Measurements from ENCODE around the gene CAD. TPM values are rescaled to one million over a fixed set of nuclear protein-coding genes. Genes with fewer than 3 reads are reported as not detected.

The CAD gene
- total RNA-seq, 2 experiments from 2014 or later = 99.7 to 102 TPM

GRCh38 chr2:27203741-27204140 lies 13.4 kb upstream of the CAD start:
- no peaks in the 10 kb centered on the region for H3K27me3 Mint-ChIP-seq
- POLR2A ChIA-PET = no interaction called here
- no peak for DNase-seq
- H3K4me1 Mint-ChIP-seq (ENCODE audit: low read depth) = peaks cover 10% of the 10 kb centered on the region
- intact Hi-C loops (cut with micrococcal nuclease) = no loop called here
- H3K36me3 Mint-ChIP-seq = peaks cover 39% of the 10 kb centered on the region
- H3K4me3 Mint-ChIP-seq = no peak overlapping the region
- CTCF ChIA-PET = interaction anchor here (0.6 to 1.2 kb wide), 2 partner anchors 34 to 89 kb away, joined by 3 read pairs; no protein-coding TSS in a partner anchor
- H3K9me3 Mint-ChIP-seq = no peaks in the 10 kb centered on the region
- H3K27ac Mint-ChIP-seq = no peak overlapping the region

GRCh38 chr2:27204566-27204965 lies 12.6 kb upstream of the CAD start:
- Mint-ChIP-seq H3K4me3 (no peak overlapping the region), H3K9me3 (no peaks in the 10 kb centered on the region), H3K4me1 (ENCODE audit: low read depth) (peaks cover 17% of the 10 kb centered on the region), H3K36me3 (peaks cover 42% of the 10 kb centered on the region), H3K27me3 (no peaks in the 10 kb centered on the region), H3K27ac (no peak overlapping the region)
- POLR2A ChIA-PET = no interaction called here
- CTCF ChIA-PET = interaction anchor here (1.2 kb wide), 1 partner anchor 35 kb away, joined by 3 read pairs; no protein-coding TSS in a partner anchor
- DNase-seq = no peak
- intact Hi-C loops (cut with micrococcal nuclease) = no loop called here

DNA sequence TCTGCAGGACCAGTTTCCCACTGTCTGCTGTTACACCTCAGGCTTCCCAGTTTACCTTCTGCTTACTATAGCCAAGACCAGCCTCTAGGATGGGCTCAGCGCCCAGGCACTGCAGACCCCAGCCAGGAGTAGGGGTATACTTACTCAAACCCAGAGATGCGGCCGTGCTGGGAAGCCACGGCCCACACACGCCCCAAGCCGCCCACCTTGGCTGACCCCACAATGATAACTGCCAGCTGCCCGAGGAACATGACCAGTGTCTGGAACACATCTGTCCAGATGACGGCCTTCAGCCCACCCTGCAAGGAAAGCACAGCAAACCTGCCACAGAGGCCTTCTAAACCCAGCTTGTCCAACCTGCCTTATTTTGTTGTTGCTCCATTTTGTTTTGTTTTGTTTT lies 12.0 kb upstream of the CAD start:
- Mint-ChIP-seq H3K36me3 (peaks cover 40% of the 10 kb centered on the region), H3K27me3 (no peaks in the 10 kb centered on the region), H3K4me3 (no peak overlapping the region), H3K4me1 (ENCODE audit: low read depth) (peaks cover 23% of the 10 kb centered on the region), H3K9me3 (no peaks in the 10 kb centered on the region), H3K27ac (no peak overlapping the region)
- POLR2A ChIA-PET = no interaction called here
- DNase-seq = no peak
- CTCF ChIA-PET = no interaction called here
- intact Hi-C loops (cut with micrococcal nuclease) = no loop called here

DNA sequence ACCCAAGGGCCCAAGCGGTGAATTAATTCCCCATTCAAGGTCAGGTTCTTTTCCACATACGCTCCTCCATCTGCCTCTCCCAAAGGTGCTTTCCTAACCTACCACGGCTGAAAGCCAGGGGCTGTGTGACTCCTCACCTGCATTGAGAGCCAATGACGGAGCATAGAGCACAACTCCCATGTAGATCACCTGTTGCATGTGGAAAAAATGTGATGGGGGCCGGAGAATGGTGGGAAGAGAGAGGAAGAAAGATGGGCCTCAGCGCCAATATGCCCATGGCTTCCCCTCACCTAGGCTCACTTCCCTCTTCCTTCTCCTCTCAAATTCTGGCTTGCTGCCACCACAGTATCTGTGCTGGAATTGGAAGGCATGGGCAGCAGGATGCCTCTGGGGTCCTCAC lies 10.8 kb upstream of the CAD start:
- intact Hi-C loops (cut with micrococcal nuclease) = no loop called here
- Mint-ChIP-seq H3K4me3 (no peak overlapping the region), H3K9me3 (no peaks in the 10 kb centered on the region), H3K36me3 (peaks cover 38% of the 10 kb centered on the region), H3K27ac (no peak overlapping the region), H3K4me1 (ENCODE audit: low read depth) (peaks cover 27% of the 10 kb centered on the region), H3K27me3 (no peaks in the 10 kb centered on the region)
- CTCF ChIA-PET = no interaction called here
- DNase-seq = no peak
- POLR2A ChIA-PET = interaction anchor here (0.6 kb wide), 1 partner anchor 41 kb away, joined by 3 read pairs; no protein-coding TSS in a partner anchor

- no peak overlapping the region for H3K4me3 Mint-ChIP-seq
- no peaks in the 10 kb centered on the region for H3K27me3 Mint-ChIP-seq
- intact Hi-C loops (cut with micrococcal nuclease) = no loop called here
- H3K9me3 Mint-ChIP-seq = no peaks in the 10 kb centered on the region
- ChIA-PET CTCF (no interaction called here), POLR2A (no interaction called here)
- no peak for DNase-seq
- peaks cover 38% of the 10 kb centered on the region for H3K4me1 Mint-ChIP-seq (ENCODE audit: low read depth)
- H3K27ac Mint-ChIP-seq = no peak overlapping the region
- peaks cover 30% of the 10 kb centered on the region for H3K36me3 Mint-ChIP-seq
These were observed 8.6 kb upstream of the CAD start for GRCh38 chr2:27208486-27209050.

GRCh38 chr2:27209621-27210401 lies 7.4 kb upstream of the CAD start:
- Mint-ChIP-seq H3K36me3 (peaks cover 31% of the 10 kb centered on the region), H3K27ac (peak overlapping the region; percentile 6), H3K9me3 (no peaks in the 10 kb centered on the region), H3K4me1 (ENCODE audit: low read depth) (peaks cover 41% of the 10 kb centered on the region), H3K4me3 (peak overlapping the region; percentile 45), H3K27me3 (no peaks in the 10 kb centered on the region)
- intact Hi-C loops (cut with micrococcal nuclease) = loop anchor here (5.0 to 10.0 kb wide), 3 partner anchors 123 to 475 kb away; partner anchors contain the start of gene KHK
- CTCF ChIA-PET = interaction anchor here (0.6 kb wide), 1 partner anchor 122 kb away, joined by 3 read pairs; no protein-coding TSS in a partner anchor
- no peak for DNase-seq
- POLR2A ChIA-PET = interaction anchor here (0.8 kb wide), 1 partner anchor 168 kb away, joined by 4 read pairs; no protein-coding TSS in a partner anchor

- peaks cover 24% of the 10 kb centered on the region for H3K36me3 Mint-ChIP-seq
- peaks cover 42% of the 10 kb centered on the region for H3K4me1 Mint-ChIP-seq (ENCODE audit: low read depth)
- POLR2A ChIA-PET = interaction anchor here (0.6 to 1.4 kb wide), 4 partner anchors 77 to 198 kb away, joined by 3 to 4 read pairs (median 3); partner anchors contain the start of gene PPM1G
These were observed 5.8 kb upstream of the CAD start for GRCh38 chr2:27211241-27211942.

GRCh38 chr2:27211943-27212625 lies 5.1 kb upstream of the CAD start, which contains the start of the genes ATRAID and SLC5A6:
TSS of gene ATRAID (plus strand) at chr2:27212041. CDS start at chr2:27212369, 328 bp downstream.
TSS of gene SLC5A6 (minus strand) at chr2:27212268. CDS start at chr2:27207650, 4,618 bp downstream.
- Mint-ChIP-seq H3K27ac (peak within 1 kb of the TSS; percentile 99), H3K27me3 (no peaks in the 10 kb centered on the region), H3K4me3 (peak within 1 kb of the TSS; percentile 98), H3K36me3 (peaks cover 26% of the 10 kb centered on the region), H3K9me3 (no peaks in the 10 kb centered on the region), H3K4me1 (ENCODE audit: low read depth) (peaks cover 49% of the 10 kb centered on the region)
- POLR2A ChIA-PET = interaction anchor here (0.6 to 1.4 kb wide), 5 partner anchors 11 to 198 kb away, joined by 3 to 4 read pairs (median 3); partner anchors contain the start of gene PPM1G
- CTCF ChIA-PET = interaction anchor here (0.6 to 1.6 kb wide), 4 partner anchors 68 to 199 kb away, joined by 3 to 5 read pairs (median 4); partner anchors contain the start of gene KHK
- intact Hi-C loops (cut with micrococcal nuclease) = loop anchor here (1.0 to 10.0 kb wide), 6 partner anchors 51 to 473 kb away; partner anchors contain the start of genes AGBL5, GTF3C2, KHK and SLC30A3
- peak; percentile 92 for DNase-seq

More at GRCh38 chr2:27211241-27211942, 5.8 kb upstream of the CAD start:
- CTCF ChIA-PET = interaction anchor here (0.7 to 1.6 kb wide), 3 partner anchors 68 to 140 kb away, joined by 3 to 5 read pairs (median 5); partner anchors contain the start of gene OST4
- intact Hi-C loops (cut with micrococcal nuclease) = loop anchor here (5.0 to 10.0 kb wide), 3 partner anchors 124 to 473 kb away; partner anchors contain the start of gene KHK
- no peaks in the 10 kb centered on the region for H3K27me3 Mint-ChIP-seq
- DNase-seq = no peak
- H3K4me3 Mint-ChIP-seq = peak overlapping the region; percentile 98
- no peaks in the 10 kb centered on the region for H3K9me3 Mint-ChIP-seq
- peak overlapping the region; percentile 76 for H3K27ac Mint-ChIP-seq

- no peaks in the 10 kb centered on the region for H3K9me3 Mint-ChIP-seq
- peaks cover 32% of the 10 kb centered on the region for H3K36me3 Mint-ChIP-seq
- H3K27ac Mint-ChIP-seq = peak overlapping the region; percentile 99
- H3K4me1 Mint-ChIP-seq (ENCODE audit: low read depth) = peaks cover 49% of the 10 kb centered on the region
- peak; percentile 60 for DNase-seq
- POLR2A ChIA-PET = interaction anchor here (1.0 kb wide), 2 partner anchors 11 to 162 kb away, joined by 3 read pairs; no protein-coding TSS in a partner anchor
- intact Hi-C loops (cut with micrococcal nuclease) = loop anchor here (1.0 to 10.0 kb wide), 6 partner anchors 50 to 472 kb away; partner anchors contain the start of genes AGBL5, GTF3C2, KHK and SLC30A3
- peak overlapping the region; percentile 98 for H3K4me3 Mint-ChIP-seq
- CTCF ChIA-PET = interaction anchor here (0.6 to 1.2 kb wide), 4 partner anchors 52 to 200 kb away, joined by 3 read pairs; partner anchors contain the start of gene KHK
- H3K27me3 Mint-ChIP-seq = no peaks in the 10 kb centered on the region
These were observed 4.3 kb upstream of the CAD start for GRCh38 chr2:27212626-27213471.

DNA sequence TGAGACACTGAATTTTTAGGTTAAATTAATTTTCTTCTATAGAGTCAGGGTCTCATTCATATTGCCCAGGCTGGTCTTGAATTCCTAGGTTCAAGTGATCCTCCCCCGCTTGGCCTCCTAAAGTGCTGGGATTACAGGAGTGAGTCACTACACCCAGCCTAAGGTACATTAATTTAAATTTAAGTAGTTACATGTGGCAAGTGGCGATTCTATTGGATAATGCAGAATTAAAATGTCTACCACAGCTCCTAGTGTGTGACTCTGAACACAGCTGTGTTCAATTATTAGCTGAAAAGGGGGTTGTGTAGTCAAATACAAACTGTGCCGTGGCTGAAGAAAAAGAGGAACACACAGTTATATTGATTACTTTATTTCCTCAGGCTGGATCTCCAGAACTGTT lies 2.2 kb upstream of the CAD start:
- H3K36me3 Mint-ChIP-seq = peaks cover 34% of the 10 kb centered on the region
- no peaks in the 10 kb centered on the region for H3K27me3 Mint-ChIP-seq
- peaks cover 49% of the 10 kb centered on the region for H3K4me1 Mint-ChIP-seq (ENCODE audit: low read depth)
- intact Hi-C loops (cut with micrococcal nuclease) = loop anchor here (5.0 to 10.0 kb wide), 4 partner anchors 128 to 470 kb away; partner anchors contain the start of genes DPYSL5 and KHK
- no peaks in the 10 kb centered on the region for H3K9me3 Mint-ChIP-seq
- ChIA-PET POLR2A (no interaction called here), CTCF (no interaction called here)
- no peak overlapping the region for H3K27ac Mint-ChIP-seq
- no peak overlapping the region for H3K4me3 Mint-ChIP-seq
- no peak for DNase-seq

Data from activated CD4-positive, alpha-beta memory T cell treated with anti-CD3 and anti-CD28 coated beads for 36 hours (primary cell).